ENCODE results near the gene TSHZ2.

TSHZ2 gene

DNA sequence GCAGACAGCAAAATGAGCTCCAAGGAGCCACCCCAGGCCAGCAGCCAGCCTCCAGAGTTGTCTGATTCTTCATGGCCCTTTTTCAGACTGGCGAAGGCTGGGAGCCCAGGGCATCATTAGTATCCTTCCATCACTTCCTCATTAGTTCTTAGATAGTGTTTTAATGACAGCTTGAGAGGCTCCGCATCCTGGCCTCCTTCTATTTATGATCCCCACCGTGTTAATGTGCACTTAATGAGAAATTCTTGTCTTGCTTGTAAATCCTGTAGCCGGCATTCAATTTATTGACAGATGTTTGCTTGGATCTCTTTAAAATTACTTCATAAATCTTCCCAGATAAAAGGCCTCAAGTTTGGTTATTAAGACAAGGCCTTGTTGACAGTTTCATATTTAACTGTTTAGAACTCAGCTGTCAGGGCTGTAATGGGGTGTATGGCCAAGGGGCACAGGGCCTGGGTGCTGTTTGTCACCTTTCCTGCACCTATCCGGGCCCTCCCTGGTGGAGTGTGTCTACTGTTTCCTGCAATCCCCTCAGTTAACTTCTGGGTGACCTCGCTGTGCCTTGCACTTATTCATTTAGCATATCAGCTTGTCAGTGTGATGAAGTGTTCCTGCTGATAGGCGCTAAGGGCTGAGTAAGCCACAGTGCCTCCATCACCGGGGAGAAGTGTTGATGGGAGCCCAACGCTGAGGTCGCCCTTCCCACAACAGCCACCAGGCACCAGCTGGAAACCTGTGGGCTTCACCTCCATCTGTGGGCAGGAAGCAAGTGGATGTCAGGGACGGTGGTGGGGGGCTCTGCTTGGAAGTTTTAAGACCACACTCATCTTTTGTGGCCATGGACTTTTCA lies 169.3 kb downstream of the TSHZ2 start:
- no peak for DNase-seq

DNA sequence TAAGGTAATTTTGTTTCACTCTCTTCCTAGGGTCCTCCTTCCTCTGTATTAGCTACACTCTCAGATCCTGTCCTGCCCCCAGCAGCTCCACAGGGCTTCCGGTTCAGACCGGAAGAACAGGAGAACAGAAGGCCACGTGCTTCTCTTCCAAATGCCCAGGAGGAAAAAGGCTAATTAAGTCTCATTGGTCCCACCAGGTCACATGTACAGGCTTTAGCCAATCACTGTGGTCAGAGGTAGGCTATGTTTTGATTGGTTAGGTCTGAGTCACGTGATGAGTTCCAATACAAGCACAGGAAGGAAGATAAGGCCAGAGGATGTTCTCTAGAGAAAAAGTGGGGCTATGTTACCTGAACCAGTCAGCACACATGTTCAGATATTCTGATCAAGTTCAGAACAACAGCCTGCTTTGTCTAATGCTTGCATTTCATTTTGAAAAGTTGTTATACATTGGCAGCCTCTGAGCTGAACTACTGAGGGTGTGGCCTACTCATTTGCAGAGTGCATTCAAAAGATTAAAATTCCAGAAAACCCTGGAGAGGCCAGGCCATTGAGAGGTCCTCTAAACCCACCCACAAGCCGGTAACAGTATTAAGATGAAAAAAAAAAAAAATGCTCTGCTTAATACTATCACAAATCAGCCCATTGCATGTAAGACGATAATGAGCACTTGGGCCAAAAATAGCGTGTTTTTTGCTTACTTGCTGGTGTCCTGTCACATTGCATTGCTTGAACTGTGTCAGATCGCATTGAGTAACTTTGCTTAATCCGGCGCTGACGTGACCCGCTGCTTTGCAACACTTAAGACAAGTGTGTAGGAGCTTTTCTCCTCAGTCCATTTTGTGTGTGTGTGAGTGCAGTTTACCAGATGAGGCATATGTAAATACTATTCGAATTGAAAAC lies 170.3 kb downstream of the TSHZ2 start:
- DNase-seq: no peak

DNA sequence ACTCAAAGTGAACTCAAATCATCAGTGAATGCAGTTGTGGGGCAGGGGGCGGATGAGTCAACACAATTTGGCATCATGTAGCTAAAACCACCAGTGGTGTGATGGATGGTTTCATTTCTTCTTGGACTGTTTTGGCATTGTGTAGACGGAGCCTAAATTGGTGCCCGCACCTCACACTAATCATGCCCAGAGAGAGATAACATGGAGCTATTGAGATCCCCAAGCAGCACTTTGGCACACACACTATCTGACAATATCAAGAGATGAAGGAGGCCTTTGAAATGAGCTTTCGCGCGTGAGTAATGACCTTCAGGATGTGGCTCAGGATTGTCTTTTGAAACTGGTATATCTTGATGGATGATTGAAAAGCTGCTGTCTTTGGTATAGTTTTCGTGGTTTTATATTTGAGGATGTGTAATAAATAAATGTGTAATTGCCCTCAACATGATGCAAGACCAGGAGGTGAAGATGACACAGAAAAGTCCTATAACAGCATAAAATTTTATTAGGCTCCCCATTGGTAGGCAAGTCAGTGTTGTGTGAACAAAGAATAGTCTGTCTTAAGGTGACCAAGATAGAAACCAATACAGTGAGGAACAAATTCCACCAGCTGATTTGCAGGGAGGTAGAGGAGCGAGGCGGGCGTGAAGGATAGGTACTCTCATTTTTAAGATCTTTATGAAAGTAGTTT lies 174.2 kb downstream of the TSHZ2 start:
- no peak for DNase-seq

DNA sequence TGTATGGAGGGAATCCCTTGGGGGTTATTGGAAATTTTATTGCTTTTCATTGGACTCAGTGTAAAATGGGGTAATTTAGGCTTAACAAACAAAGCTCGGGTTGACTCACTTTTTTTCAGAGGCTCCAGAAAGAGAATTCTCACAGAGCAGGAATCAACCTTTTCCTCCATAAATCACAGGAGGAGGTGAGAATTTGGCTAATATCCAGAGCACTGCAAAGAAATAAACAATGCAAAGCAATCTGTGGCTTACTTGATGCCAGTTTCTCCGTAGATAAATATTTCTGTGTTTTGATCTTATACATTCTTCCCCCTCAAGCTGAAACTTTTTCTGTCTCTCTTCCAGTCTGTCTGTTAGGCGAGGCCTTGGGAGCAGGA lies 176.6 kb downstream of the TSHZ2 start:
- DNase-seq: no peak

DNA sequence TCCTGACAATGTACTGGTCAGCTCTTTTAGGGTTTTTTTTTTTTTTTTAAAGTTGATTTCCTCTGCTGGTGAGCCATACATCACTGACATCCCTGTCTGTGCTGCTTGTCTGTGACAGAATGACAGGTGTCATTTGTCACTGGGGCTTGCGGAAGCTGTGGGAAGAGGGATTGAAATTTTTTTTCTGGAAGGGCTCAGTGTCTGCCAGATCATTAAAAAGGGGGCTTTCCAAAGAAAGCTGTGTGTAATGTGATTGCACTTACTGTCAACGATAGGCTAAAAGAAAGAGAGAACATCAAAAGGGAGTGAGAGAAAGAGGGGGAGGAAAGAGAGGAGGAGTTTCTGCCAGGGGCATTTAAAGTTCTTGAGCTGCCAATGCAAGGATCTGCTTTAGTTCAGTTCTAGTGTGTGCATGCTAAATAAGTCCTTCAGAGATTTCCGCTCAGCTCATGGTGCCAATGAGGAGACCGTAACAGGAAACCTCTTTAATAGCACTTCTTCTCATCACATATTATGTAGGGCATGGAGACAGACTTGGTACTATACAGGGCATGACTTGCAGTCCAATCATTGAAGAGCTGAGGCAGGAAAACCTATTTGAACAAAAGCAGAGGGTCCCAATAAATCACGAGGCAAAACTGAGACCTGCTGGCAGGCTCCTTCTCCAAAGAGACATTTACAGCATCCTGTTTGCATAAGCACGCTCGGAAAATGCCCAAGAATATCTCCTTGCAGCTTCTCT lies 177.2 kb downstream of the TSHZ2 start:
- DNase-seq: peak; percentile 51

DNA sequence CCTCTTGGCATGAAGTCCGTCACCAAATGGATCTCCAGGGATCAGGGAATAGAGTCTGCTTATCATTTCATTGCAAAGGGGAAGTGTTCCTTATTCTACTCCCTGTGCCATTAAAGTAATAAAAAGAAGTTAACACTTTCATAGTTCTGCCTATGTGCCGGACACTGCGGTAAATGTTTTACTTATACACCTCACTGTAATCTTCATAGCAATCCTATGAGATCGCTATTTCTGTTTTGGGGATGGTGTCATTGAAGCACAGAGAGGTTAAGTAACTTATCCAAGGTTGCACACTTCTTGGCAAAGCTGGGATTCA lies 177.7 kb downstream of the TSHZ2 start:
- no peak for DNase-seq

DNA sequence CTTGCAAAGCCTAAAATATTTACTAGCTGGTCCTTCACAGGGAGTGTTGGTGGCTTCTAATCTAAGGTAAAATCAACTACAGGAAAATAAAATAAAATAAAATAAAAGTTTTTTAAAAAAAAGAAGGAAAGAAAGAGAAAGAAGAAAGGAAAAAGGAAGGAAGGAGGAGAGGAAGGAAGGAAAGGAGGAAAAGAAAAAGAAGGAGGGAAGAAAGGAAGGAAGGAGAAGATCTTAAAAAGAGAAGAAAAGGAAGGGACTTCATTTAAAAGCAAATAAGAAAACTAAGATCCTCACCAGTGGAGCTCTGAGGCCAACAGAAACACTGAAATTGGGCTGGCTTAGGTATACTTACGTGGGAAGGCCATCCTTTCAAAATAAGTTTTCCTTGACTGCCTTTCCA lies 178.4 kb downstream of the TSHZ2 start:
- no peak for DNase-seq

DNA sequence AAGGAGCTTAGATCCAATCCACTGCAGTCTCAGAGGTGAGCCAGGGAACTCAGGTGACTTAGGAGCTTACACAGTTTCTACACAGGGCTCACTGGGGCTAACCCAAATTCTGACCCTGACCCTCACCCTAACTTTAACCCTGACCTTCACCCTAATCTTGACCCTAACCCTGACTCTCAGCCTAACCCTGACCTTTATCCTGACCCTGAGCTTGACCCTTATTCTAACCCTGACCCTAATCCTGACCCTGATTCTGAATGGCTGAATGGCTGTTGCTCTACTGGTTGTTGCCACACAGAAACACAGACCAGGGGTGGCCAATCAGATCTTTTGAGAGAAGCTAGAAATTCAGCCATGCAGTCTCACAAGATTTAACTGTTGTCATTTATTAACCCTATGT lies 180.1 kb downstream of the TSHZ2 start:
- DNase-seq: no peak

DNA sequence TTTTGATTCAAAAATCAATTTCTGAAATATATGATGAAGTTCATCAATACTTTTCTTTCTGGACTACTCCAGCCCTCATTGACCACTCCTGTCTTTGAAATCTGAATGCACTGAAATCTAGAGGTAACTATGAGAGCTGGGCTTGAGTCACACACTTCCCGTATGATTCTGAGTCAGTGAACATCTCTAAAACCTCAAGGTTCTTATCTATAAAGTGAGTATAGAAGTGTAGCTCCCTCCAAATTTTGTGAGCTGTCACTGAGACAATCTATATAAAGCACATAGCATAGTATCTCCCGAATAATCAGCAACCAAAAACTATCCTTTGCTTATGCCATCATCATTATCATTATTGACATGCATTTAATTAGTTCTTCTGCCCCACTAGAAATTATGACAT lies 182.4 kb downstream of the TSHZ2 start:
- no peak for DNase-seq

DNA sequence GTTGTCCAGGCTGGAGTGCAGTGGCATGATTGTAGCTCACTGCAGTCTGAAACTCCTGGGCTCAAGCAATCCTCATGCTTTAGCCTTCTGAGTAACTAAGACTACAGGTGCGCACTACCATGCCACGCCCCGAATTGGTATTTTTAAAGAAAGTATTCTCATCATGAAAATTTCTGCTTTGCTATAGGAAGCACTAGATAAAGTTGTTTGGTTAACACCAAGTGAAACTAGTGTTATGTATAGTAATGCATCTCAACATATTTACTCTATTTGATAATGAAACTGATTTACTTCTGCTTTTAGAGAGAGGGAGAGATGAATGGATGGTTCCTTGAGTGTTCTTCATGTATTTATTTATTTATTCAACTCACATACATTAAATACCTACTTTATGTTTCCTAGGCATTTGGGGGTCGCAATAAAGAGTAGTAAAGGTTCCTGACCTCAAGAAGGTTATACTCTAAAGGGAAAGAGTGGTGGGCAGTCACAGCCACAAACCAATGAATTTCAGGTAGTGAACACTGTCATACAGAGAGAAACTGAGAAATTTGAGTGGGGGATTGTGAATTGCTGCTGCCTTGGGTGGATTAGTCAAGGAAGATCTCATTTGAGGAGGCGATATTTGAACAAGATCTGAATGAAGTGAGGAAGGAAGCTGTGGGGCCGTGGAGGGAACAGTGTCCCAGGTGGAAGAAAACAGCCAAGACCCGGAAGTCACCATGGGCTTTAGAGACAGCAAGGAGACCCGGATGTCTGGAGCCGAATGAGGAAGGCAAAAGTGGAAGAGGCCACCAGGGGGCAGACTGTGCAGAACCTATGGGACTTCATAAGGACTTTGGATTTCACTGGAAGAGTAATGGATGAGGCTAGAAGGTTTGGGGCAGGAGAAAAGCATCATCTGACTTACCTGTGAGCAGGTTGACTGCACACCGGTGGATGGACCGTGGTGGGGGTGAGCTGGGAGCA lies 185.6 kb downstream of the TSHZ2 start:
- DNase-seq: no peak

DNA sequence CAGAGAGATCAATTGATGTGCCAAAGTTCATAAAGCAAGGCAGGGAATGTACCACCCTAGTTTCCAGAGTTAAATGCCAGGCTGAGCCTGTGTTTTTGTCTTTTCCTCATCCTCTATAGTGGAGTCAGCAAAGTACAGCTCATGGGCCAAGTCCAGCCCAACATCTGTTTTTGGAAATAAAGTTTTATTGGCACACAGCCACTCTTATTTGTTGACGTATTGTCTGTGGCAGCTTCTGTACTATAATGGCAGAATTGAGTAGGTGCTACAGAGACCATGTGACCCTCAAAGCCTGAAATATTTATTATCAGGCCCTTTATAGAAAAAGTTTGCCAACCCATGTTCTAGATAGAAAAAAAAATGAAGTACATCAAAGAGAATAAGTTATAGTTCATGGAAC lies 187.0 kb downstream of the TSHZ2 start:
- no peak for DNase-seq

DNA sequence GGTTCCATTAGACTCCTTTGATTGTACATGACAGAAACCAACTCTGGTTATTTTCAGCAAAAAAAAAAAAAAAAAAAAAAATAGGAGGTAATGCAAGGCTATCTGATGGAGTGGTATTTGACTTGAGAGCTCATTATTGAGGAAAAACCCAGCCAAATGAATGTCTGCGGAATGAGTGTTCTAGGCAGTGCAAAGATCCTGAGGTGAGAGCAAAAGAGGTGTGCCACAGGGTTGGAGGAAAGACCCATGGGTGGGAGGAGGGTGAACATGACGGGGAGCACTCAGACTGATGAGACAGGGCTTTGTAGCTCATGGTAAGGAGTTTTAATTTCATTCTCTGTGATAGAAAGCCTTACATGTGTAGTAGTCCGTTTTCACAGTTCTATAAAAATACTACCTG lies 188.9 kb downstream of the TSHZ2 start:
- no peak for DNase-seq

DNA sequence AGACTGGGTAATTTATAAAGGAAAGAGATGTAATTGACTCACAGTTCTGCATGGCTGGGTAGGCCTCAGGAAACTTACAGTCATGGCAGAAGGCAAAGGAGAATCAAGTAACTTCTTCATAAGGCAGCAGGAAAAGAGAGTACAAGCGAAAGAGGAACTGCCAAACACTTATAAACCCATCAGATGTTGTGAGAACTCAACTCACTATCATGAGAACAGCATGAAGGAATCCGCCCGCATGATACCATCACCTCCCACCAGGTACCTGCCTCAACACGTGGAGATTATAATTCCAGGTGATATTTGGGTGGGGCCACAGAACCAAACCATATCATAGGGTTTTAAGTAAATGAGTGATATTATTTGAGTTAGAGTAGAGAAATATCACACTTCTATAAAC lies 189.3 kb downstream of the TSHZ2 start:
- DNase-seq: no peak

DNA sequence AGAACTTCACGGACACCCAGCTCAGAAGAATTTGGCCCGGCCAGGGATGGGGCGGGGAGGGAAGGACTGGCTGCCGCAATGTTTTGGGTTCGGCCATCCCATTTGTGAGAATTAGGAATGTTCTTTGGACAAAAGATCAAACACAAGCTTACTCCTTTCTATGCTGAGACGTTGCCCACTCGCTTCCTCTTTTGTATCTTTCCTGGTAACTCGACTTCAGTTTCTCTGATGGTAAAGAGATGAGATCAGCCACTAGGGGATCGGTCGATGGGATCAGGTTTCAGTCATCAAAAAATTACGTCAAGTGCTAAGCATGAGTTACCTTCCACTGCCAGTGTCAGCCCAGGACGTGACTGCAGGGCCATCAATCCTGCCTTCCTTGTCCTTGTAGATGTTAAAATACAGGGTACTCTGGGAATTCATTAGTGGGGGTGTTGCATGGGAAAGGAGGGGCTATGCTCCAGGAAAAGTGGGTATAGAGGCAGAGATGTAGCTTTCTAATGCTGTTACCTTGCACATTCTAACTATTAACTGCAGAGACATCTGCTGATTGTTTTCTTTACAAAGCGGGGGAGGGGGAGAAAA lies 190.2 kb downstream of the TSHZ2 start:
- peak; percentile 67 for DNase-seq

DNA sequence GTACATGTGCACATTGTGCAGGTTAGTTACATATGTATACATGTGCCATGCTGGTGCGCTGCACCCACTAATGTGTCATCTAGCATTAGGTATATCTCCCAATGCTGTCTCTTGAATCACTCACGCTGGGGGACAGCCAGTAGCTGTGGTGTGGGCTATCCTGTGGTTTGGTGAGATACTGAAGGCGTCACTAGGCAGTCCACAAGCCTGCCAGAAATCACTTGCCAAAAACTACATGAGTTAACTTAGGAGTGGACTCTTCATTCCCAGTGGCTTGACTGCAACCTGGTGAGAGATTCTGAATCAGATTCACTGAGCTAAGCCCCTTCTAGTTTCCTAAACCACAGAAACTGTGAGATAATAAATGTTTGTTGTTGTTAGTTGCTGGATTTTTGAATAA lies 191.3 kb downstream of the TSHZ2 start:
- DNase-seq: no peak

DNA sequence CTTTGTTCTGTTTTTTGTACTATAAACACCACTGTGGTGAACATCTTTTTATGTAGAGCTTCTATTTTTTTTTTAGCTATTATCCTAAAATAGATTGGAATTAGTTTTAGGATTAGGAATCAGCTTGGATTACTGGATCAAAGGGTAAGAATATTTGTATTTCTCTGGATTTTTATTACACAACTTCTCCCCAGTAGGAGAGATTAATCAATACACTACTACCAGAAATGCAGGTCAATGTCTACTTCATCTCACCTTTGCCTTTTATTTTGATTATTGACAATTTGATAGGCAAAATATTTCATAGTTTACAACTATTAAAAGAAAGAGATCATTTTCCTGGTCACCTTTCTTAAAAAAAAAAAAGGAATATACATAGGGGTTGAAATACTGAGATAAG lies 191.9 kb downstream of the TSHZ2 start:
- DNase-seq: no peak

DNA sequence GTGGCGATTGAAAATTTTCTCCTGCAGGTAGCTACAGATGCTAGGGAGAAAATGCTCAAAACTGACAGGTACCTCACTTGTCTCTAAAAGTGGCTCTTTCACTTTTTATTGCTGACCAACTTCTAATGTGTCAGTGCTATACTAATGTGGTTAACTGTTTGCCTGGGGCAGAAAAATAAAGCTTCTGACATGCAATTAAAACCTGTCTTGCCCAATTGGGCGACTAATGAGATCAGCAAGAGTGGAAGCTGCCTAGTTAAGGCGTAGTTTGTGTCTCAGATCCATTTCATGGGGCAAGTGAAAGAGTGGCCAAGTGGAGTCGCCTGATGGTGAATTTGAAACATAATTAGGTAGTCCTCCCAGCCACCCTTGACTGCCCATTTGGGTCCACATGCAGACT lies 193.3 kb downstream of the TSHZ2 start:
- no peak for DNase-seq

DNA sequence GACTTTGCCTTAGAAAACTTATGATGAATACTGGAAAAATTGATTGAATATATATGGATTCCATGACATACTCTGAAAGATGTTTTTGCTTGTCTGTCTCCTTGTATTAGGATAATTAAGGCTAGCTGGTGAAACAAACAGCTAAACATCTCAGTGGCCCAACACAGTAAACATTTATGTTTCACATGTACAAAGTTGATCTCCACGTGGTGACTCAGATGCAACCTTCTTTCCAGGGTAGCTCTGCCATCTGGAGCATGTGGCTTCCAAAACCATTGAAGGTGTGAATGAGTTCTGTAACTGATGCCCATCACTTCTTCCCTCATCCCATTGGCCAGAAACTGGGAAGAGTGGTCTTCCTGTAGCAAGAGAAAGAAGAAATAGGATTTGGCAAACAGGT lies 196.3 kb downstream of the TSHZ2 start:
- no peak for DNase-seq

DNA sequence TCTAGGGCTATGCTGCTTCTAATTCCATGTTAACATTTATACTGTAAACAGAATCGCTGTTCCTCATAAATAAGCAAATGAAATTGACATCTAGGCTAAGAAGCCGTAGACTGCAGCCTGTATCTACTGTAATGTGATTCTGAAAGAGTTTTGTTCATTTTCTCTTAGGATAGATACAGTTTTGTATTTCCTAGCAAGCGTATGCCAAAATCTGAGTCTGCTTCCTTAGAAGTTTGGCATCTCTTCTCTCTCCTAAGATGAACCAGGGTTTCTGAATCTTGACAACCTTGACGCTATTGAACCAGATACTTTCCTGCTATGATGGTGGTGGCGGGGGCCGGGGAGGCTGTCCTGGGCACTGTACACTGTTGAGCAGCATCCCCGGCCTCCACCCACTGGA lies 198.0 kb downstream of the TSHZ2 start:
- no peak for DNase-seq

DNA sequence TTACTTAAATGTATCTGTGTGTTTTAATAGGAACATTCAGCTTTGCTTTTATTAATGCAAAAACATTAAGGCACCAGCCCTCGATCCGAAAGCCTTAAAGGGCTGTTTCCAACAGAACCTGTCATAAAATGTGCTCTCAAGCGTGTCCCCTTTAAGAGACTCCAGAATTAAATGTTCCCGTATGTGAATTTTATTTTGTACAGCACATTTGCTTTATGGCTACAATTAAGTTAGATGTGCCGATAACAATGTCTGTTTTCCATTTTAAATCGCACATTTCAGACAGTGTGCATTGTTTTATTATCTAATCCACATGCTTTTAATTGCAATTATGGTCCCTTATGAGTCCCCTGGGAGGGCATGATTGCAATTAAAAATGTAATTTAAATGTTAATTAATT lies 198.9 kb downstream of the TSHZ2 start:
- DNase-seq: no peak

DNA sequence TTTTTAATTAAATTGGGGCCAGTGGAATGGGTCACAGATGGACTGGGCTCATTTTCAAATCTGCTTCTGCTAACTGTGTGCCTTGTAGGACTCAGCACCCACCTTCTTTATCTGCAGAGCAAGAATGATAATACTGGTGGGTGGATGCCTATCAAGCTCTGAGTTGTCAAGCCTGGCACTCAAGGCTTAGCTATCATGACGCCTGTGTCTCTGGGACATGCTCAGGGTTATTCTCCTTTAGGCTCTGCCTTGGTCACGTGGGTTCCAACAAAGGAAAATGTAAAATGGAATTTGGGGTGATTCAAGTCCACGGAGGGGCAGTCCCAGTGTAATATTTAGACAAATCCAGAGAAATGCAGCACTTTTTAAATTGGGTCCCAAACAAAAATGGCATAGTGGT lies 202.3 kb downstream of the TSHZ2 start:
- no peak for DNase-seq

Measured in right hindlimb (tissue), 1 donor.